ENCODE results near the gene NWD2. TPM values are rescaled to one million over a fixed set of nuclear protein-coding genes. Genes with fewer than 3 reads are reported as not detected.
A peak's percentile ranks its signal among the peaks of the same experiment; 100 is the strongest.

Gene NWD2
- polyA plus RNA-seq, 2 donors = under 0.01 to 0.05 TPM

DNA sequence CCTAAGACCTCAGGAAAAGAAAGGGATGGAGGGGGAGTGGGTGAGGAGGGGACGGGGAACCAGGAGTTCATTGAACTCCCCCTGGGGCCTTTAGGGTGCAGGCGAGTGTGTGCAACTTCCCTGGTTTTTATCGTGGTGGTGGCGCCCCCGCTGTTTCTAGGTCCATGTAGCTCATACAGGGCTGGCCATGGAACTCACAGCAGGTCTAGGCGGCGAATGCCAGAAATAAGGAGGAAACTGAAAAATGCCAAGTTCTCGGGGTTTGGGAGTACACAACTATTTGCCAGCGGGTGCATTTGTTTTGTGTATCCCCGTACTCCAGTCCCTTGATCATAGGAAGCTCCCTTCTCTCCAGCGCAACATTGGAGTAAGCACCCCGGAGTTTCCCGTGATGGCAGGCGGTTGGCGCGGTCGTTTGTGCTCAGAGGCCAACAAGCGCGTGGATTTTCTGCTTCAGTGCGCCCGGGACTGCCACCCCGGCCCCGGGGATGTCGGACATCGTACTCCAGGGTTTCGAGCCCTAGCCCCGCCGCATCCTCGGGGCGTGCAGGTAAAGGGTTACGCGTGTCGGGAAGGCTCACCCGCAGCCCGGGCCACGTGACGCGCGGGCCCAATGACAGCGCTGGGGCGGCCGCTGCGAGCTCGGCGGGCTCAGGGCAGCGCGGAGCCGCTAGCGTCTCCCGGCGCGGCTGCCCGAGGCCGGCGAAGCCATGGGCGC lies 208.9 kb downstream of the NWD2 start:
- H3K4me3 ChIP-seq (ENCODE audit: low read depth in 1 of 2, low read length in 2 of 2) = peak overlapping the region; percentile 43 to 52
- H3K27me3 ChIP-seq (ENCODE audit: control insufficient read depth in 1 of 2, insufficient read depth in 2 of 2, low read length in 2 of 2) = peaks cover 2 to 4% of the 10 kb centered on the region in 2 donors
- peaks cover 0 to 3% of the 10 kb centered on the region in 2 donors for H3K4me1 ChIP-seq (ENCODE audit: control insufficient read depth in 2 of 2, insufficient read depth in 2 of 2, low read length in 1 of 2)
- H3K27ac ChIP-seq (ENCODE audit: low read depth in 2 of 2, low read length in 1 of 2) = no peak overlapping the region
- H3K36me3 ChIP-seq (ENCODE audit: control insufficient read depth in 2 of 2, insufficient read depth in 2 of 2, low read length in 1 of 2) = no peaks in the 10 kb centered on the region
- peaks cover 0 to 3% of the 10 kb centered on the region in 2 donors for H3K9me3 ChIP-seq (ENCODE audit: control insufficient read depth in 2 of 2, insufficient read depth in 1 of 2, low read depth in 1 of 2, low read length in 1 of 2)
- WGBS, 2 donors = 2 to 3% methylated on average over 52 to 56 of the region's 56 CpGs

DNA sequence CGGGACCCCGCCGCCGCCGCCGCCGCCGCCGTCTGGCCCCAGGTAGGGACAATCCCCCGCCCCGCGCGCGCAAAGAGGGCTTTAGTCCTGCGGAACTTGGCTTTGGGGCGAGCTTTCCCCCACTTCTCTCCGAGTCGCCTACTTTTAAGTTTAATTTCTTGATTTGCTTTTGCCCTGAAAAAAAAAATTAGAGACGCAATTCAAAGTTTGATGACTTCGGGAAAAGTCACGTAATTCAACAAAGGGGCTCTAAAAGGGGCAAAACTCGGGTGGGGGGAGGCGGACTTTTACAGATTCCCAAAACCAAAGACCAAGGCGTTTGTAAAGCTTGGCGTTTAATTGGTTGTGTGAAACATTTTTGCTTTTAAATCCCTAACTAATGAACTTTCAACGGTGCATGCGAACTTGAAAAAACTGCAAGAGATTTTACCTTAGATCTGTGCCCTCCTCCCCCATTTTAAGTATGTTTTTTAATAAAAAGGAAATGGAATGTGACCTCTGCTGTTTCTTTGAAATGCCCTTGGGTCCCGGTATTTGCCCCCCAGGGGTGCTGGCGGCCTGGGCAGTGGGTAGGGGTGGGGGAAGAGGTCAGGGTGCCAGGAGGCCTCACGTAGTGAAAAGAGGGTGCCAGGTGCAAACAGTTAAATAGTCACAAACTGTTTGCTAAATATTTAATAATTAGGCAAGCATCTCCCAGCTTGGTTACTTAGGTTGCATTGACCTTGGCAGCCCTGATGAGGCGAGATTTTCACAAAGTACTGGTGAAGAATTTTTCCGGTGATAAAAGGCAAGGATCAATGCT lies 209.7 kb downstream of the NWD2 start:
- H3K36me3 ChIP-seq (ENCODE audit: control insufficient read depth in 2 of 2, insufficient read depth in 2 of 2, low read length in 1 of 2) = no peaks in the 10 kb centered on the region
- peaks cover 2 to 4% of the 10 kb centered on the region in 2 donors for H3K27me3 ChIP-seq (ENCODE audit: control insufficient read depth in 1 of 2, insufficient read depth in 2 of 2, low read length in 2 of 2)
- WGBS, 2 donors = 5 to 6% methylated on average over 31 to 32 of the region's 32 CpGs
- H3K27ac ChIP-seq (ENCODE audit: low read depth in 2 of 2, low read length in 1 of 2) = no peak overlapping the region
- peak overlapping the region; percentile 43 to 52 for H3K4me3 ChIP-seq (ENCODE audit: low read depth in 1 of 2, low read length in 2 of 2)
- peaks cover 0 to 3% of the 10 kb centered on the region in 2 donors for H3K9me3 ChIP-seq (ENCODE audit: control insufficient read depth in 2 of 2, insufficient read depth in 1 of 2, low read depth in 1 of 2, low read length in 1 of 2)
- H3K4me1 ChIP-seq (ENCODE audit: control insufficient read depth in 2 of 2, insufficient read depth in 2 of 2, low read length in 1 of 2) = peaks cover 0 to 3% of the 10 kb centered on the region in 2 donors

DNA sequence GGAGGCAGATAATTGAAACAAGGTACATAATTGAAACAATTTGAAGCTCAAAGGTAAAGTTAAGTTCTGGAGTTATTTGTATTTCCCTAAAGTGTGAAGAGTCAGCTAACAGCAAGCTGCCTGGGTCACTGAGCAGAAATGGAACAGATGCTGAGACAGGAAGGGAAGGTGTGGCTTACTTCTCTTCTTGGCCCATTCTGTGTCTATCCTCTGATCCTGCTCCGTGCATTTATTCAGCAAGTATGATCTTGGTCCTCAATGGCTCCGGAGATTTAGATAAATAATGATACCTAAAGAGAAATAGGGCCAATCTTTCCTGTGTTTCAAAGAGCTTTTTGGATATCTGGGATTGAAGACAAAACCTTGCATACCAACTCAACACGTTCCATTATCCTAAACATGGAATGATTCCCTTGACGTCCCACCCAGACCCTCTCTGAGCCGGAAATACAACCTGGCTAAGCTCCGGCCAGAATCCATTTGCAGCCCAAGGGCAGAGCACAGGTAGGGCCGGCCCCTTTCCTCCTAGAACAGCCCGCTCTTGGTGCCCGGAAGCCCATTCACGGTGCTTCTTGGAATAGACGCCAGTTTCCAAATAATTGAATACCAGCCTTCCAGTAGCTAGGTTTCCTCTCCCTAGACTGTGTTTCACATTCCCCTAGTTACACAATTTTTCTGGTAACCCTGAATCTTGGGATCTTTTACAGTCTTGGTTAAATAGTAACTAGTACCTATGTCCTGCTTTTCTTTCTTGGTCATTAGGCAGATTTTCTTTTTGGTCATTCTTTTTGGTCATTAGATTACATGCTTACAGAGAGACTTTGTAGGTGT lies 211.0 kb downstream of the NWD2 start:
- H3K9me3 ChIP-seq (ENCODE audit: control insufficient read depth in 2 of 2, insufficient read depth in 1 of 2, low read depth in 1 of 2, low read length in 1 of 2) = peaks cover 0 to 3% of the 10 kb centered on the region in 2 donors
- no peak overlapping the region for H3K27ac ChIP-seq (ENCODE audit: low read depth in 2 of 2, low read length in 1 of 2)
- 73 to 83% methylated on average over 11 of the region's 11 CpGs for WGBS, 2 donors
- H3K4me1 ChIP-seq (ENCODE audit: control insufficient read depth in 2 of 2, insufficient read depth in 2 of 2, low read length in 1 of 2) = peaks cover 0 to 3% of the 10 kb centered on the region in 2 donors
- H3K36me3 ChIP-seq (ENCODE audit: control insufficient read depth in 2 of 2, insufficient read depth in 2 of 2, low read length in 1 of 2) = no peaks in the 10 kb centered on the region
- H3K27me3 ChIP-seq (ENCODE audit: control insufficient read depth in 1 of 2, insufficient read depth in 2 of 2, low read length in 2 of 2) = peaks cover 2 to 4% of the 10 kb centered on the region in 2 donors
- H3K4me3 ChIP-seq (ENCODE audit: low read depth in 1 of 2, low read length in 2 of 2) = no peak overlapping the region

DNA sequence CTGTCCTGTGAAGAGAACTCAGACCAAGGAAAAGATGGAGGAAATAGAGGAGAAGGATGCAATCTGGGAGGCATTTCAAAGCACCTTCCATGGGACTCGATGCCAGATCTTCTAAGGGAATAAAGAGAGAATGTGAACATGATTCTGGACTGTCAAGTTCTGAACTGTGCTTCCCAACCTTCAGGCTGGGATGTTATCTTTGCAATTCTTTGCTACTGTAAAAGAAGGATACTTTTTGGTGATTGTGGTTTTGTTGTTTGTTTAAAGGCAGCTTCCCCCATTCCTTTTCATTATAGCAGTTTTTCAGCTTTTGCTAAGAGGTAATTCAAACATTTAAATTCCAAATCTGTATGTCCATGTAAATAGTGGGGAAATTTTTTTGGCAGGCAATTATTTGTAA lies 217.3 kb downstream of the NWD2 start:
- H3K4me1 ChIP-seq (ENCODE audit: control insufficient read depth in 2 of 2, insufficient read depth in 2 of 2, low read length in 1 of 2) = no peaks in the 10 kb centered on the region
- H3K4me3 ChIP-seq (ENCODE audit: low read depth in 1 of 2, low read length in 2 of 2) = no peak overlapping the region
- H3K36me3 ChIP-seq (ENCODE audit: control insufficient read depth in 2 of 2, insufficient read depth in 2 of 2, low read length in 1 of 2) = no peaks in the 10 kb centered on the region
- no peak overlapping the region for H3K27ac ChIP-seq (ENCODE audit: low read depth in 2 of 2, low read length in 1 of 2)
- no peaks in the 10 kb centered on the region for H3K27me3 ChIP-seq (ENCODE audit: control insufficient read depth in 1 of 2, insufficient read depth in 2 of 2, low read length in 2 of 2)
- 70 to 79% methylated on average over 1 of the region's 1 CpG for WGBS, 2 donors
- H3K9me3 ChIP-seq (ENCODE audit: control insufficient read depth in 2 of 2, insufficient read depth in 1 of 2, low read depth in 1 of 2, low read length in 1 of 2) = peaks cover 0 to 2% of the 10 kb centered on the region in 2 donors

DNA sequence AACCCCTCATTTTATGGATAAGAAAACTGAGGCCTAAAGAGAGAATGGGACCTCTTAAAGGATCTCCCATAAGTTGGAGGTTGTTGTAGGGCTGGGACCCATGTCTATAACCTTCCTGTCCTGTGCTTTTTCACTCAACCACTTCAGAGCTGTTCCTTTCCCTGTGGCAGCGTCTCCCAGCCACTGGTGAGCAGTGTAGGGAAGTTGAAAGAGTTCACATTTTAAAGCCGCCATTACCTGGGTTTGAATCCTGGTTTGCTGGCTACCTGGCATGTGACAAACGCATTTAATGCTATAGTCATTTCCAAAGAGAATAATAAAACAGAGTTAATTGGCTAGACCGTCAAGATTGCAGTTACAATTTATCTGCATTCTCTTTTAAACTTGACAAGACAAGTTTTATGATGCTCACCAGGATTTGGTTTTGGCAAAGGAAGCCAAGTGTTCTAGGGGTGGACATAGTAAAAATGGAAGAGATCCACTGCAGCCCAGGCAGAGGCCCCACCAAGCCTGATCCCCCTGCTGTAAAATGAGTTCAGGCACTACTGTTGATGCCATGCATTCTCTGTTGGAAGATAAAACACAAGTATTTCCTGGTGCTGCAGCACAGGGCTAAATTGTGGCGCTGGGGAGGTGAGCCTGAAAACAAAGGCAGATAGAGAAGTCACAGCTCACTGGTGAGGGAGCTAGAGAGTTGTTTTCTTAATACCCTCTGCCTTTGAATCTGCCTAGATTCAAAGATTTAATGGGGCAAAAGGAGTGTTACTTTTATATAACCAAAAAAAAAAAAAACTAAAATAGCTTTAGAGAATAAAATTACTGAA lies 218.7 kb downstream of the NWD2 start:
- no peak overlapping the region for H3K4me3 ChIP-seq (ENCODE audit: low read depth in 1 of 2, low read length in 2 of 2)
- WGBS, 2 donors = 76 to 78% methylated on average over 5 of the region's 5 CpGs
- H3K36me3 ChIP-seq (ENCODE audit: control insufficient read depth in 2 of 2, insufficient read depth in 2 of 2, low read length in 1 of 2) = no peaks in the 10 kb centered on the region
- H3K27me3 ChIP-seq (ENCODE audit: control insufficient read depth in 1 of 2, insufficient read depth in 2 of 2, low read length in 2 of 2) = no peaks in the 10 kb centered on the region
- H3K27ac ChIP-seq (ENCODE audit: low read depth in 2 of 2, low read length in 1 of 2) = no peak overlapping the region
- no peaks in the 10 kb centered on the region for H3K4me1 ChIP-seq (ENCODE audit: control insufficient read depth in 2 of 2, insufficient read depth in 2 of 2, low read length in 1 of 2)
- H3K9me3 ChIP-seq (ENCODE audit: control insufficient read depth in 2 of 2, insufficient read depth in 1 of 2, low read depth in 1 of 2, low read length in 1 of 2) = peaks cover 0 to 2% of the 10 kb centered on the region in 2 donors

DNA sequence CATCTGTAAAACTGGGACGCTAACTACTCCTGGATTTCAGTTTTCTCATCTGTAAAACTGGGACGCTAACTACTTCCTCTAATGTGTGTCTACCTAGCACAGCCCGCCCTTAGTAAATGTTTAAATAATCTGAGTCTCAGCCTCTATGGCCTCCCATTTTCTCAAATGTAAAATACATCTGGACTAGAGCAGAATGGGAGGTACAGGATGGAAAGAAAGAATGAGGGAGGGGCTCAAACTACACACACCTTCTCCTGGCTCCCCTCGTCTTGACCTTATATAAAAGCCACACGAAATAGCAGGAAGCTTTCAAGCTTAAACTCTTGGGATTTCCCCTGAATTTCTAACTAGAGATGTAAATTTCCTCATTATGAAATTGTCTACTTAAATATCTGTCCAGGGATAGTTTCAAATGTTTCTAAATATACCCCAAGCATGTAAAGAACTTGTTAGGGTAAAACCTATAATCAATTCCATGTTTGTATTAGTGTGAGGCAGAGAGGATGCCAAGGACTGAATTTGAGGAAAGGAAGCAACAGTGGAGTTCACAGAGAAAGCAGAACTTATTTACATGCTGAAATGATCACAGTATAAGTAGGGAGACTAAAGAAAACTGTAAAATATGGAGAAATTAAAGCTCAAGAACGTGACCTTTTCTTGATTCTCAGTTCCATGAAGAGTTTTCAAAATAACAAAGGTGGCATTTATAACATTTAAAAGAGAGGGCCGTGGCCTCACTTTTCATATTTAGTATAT lies 220.0 kb downstream of the NWD2 start:
- H3K27ac ChIP-seq (ENCODE audit: low read depth in 2 of 2, low read length in 1 of 2) = no peak overlapping the region
- H3K27me3 ChIP-seq (ENCODE audit: control insufficient read depth in 1 of 2, insufficient read depth in 2 of 2, low read length in 2 of 2) = peaks cover 0 to 2% of the 10 kb centered on the region in 2 donors
- 67 to 70% methylated on average over 7 of the region's 7 CpGs for WGBS, 2 donors
- no peaks in the 10 kb centered on the region for H3K36me3 ChIP-seq (ENCODE audit: control insufficient read depth in 2 of 2, insufficient read depth in 2 of 2, low read length in 1 of 2)
- H3K4me3 ChIP-seq (ENCODE audit: low read depth in 1 of 2, low read length in 2 of 2) = no peak overlapping the region
- H3K4me1 ChIP-seq (ENCODE audit: control insufficient read depth in 2 of 2, insufficient read depth in 2 of 2, low read length in 1 of 2) = no peaks in the 10 kb centered on the region
- peaks cover 0 to 2% of the 10 kb centered on the region in 2 donors for H3K9me3 ChIP-seq (ENCODE audit: control insufficient read depth in 2 of 2, insufficient read depth in 1 of 2, low read depth in 1 of 2, low read length in 1 of 2)

DNA sequence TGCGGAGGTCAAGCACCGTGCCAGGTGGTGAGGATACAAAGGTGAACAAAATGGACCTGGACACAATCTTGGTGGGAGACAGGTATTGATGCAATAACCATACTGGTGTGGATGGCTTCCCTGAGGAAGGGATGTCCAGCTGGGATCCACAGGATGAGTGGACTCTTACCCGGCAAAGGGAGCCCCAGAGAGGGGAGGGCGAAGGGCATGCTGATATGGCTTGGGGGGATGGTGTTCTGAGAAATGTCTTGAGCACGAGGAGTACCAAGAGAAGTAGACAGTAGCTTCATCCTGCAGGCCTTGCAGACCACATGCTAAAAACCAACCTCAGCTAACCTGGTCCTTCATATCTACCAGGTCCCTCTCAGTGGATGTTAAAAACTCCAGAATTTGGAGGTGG lies 220.8 kb downstream of the NWD2 start:
- Histone ChIP-seq H3K4me3 (ENCODE audit: low read depth in 1 of 2, low read length in 2 of 2) (no peak overlapping the region), H3K27ac (ENCODE audit: low read depth in 2 of 2, low read length in 1 of 2) (no peak overlapping the region)
- 84 to 94% methylated on average over 5 of the region's 5 CpGs for WGBS, 2 donors

DNA sequence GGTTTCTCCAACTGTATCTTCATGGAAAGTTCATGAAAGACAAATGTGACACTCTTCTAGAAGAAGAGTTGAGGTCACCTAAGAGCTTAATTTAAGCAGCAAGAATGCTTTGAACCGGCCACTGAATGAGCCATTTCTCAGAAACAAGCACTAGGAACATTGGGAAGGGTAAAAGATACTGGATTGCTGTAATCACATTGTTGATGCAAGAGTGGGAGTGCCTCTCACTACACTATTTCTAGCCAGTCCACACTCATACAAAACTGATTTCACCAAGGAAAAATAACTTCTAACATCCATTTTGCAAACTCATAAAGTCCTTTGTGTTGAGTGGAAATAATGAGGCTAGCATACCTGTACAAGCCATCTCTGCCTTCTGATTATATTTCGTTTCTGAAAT lies 221.3 kb downstream of the NWD2 start:
- Histone ChIP-seq H3K27me3 (ENCODE audit: control insufficient read depth in 1 of 2, insufficient read depth in 2 of 2, low read length in 2 of 2) (peaks cover 0 to 2% of the 10 kb centered on the region in 2 donors), H3K4me1 (ENCODE audit: control insufficient read depth in 2 of 2, insufficient read depth in 2 of 2, low read length in 1 of 2) (no peaks in the 10 kb centered on the region), H3K27ac (ENCODE audit: low read depth in 2 of 2, low read length in 1 of 2) (no peak overlapping the region), H3K36me3 (ENCODE audit: control insufficient read depth in 2 of 2, insufficient read depth in 2 of 2, low read length in 1 of 2) (no peaks in the 10 kb centered on the region), H3K4me3 (ENCODE audit: low read depth in 1 of 2, low read length in 2 of 2) (no peak overlapping the region), H3K9me3 (ENCODE audit: control insufficient read depth in 2 of 2, insufficient read depth in 1 of 2, low read depth in 1 of 2, low read length in 1 of 2) (peaks cover 0 to 2% of the 10 kb centered on the region in 2 donors)
- WGBS, 2 donors = 38 to 70% methylated on average over 2 of the region's 2 CpGs

More for the DNA sequence above, 220.8 kb downstream of the NWD2 start:
- peaks cover 0 to 2% of the 10 kb centered on the region in 2 donors for H3K9me3 ChIP-seq (ENCODE audit: control insufficient read depth in 2 of 2, insufficient read depth in 1 of 2, low read depth in 1 of 2, low read length in 1 of 2)
- no peaks in the 10 kb centered on the region for H3K4me1 ChIP-seq (ENCODE audit: control insufficient read depth in 2 of 2, insufficient read depth in 2 of 2, low read length in 1 of 2)
- peaks cover 0 to 2% of the 10 kb centered on the region in 2 donors for H3K27me3 ChIP-seq (ENCODE audit: control insufficient read depth in 1 of 2, insufficient read depth in 2 of 2, low read length in 2 of 2)
- H3K36me3 ChIP-seq (ENCODE audit: control insufficient read depth in 2 of 2, insufficient read depth in 2 of 2, low read length in 1 of 2) = no peaks in the 10 kb centered on the region

All from esophagus (tissue), 2 donors.